Adipocyte (in vitro differentiated cells): Measurements from ENCODE around the gene SLC35F3.
"Not testable (repeated sequence)": the region's sequence is repeated elsewhere in the genome, so short reads cannot be mapped to it uniquely, and the experiment has no call there.

Experiments
- DNase-seq: peaks from one replicate; pipeline ENCODE4 v3.0.0-alpha.2; 2015; ENCODE audit warnings: low read depth
- H3K27me3 ChIP-seq: replicated peaks from 2 replicates; pipeline ENCODE4 v1.7.0; 2013; ENCODE audit warnings: mild to moderate bottlenecking, low read length, moderate library complexity; ENCODE audit not compliant: control insufficient read depth, insufficient read depth
- H3K36me3 ChIP-seq: 2 replicates; pipeline ENCODE4 v1.7.0; 2013; ENCODE audit warnings: low read length, mild to moderate bottlenecking, moderate library complexity; ENCODE audit not compliant: control insufficient read depth, insufficient read depth, severe bottlenecking
- H3K4me1 ChIP-seq: 2 replicates; pipeline ENCODE4 v1.7.0; 2013; ENCODE audit warnings: mild to moderate bottlenecking, low read length, moderate library complexity; ENCODE audit not compliant: control insufficient read depth, insufficient read depth
- H3K4me3 ChIP-seq: 2 replicates; pipeline ENCODE4 v1.7.0; 2013; ENCODE audit warnings: mild to moderate bottlenecking, low read length, moderate library complexity
- H3K9ac ChIP-seq: 2 replicates; pipeline ENCODE4 v1.7.0; 2013; ENCODE audit warnings: mild to moderate bottlenecking, low read length, moderate library complexity
- H3K9me3 ChIP-seq: 2 replicates; pipeline ENCODE4 v1.7.0; 2013; ENCODE audit warnings: mild to moderate bottlenecking, low read length, moderate library complexity; ENCODE audit not compliant: control insufficient read depth

Gene SLC35F3

GRCh38 chr1:234169161-234169849 lies 264.8 kb downstream of the SLC35F3 start:
- no peaks in the 10 kb centered on the region for H3K9me3 ChIP-seq

GRCh38 chr1:234170067-234170466 lies 265.6 kb downstream of the SLC35F3 start:
- Histone ChIP-seq H3K9ac (no peak overlapping the region), H3K36me3 (no peaks in the 10 kb centered on the region), H3K9me3 (no peaks in the 10 kb centered on the region), H3K4me3 (no peak overlapping the region), H3K4me1 (no peaks in the 10 kb centered on the region), H3K27me3 (peaks cover 11% of the 10 kb centered on the region)
- no peak for DNase-seq

More at GRCh38 chr1:234169161-234169849, 264.8 kb downstream of the SLC35F3 start:
- Histone ChIP-seq H3K4me3 (no peak overlapping the region), H3K4me1 (no peaks in the 10 kb centered on the region), H3K27me3 (peaks cover 7% of the 10 kb centered on the region), H3K9ac (no peak overlapping the region), H3K36me3 (no peaks in the 10 kb centered on the region)
- DNase-seq = no peak

GRCh38 chr1:234170622-234171021 lies 266.1 kb downstream of the SLC35F3 start:
- Histone ChIP-seq H3K36me3 (no peaks in the 10 kb centered on the region), H3K9ac (no peak overlapping the region), H3K4me3 (no peak overlapping the region), H3K9me3 (no peaks in the 10 kb centered on the region), H3K27me3 (peaks cover 10% of the 10 kb centered on the region), H3K4me1 (no peaks in the 10 kb centered on the region)
- no peak for DNase-seq

- no peaks in the 10 kb centered on the region for H3K36me3 ChIP-seq
- no peaks in the 10 kb centered on the region for H3K4me1 ChIP-seq
- H3K4me3 ChIP-seq = no peak overlapping the region
- no peak for DNase-seq
- peaks cover 9% of the 10 kb centered on the region for H3K27me3 ChIP-seq
- H3K9ac ChIP-seq = no peak overlapping the region
- no peaks in the 10 kb centered on the region for H3K9me3 ChIP-seq
Observed at GRCh38 chr1:234173968-234174367, 269.5 kb downstream of the SLC35F3 start.

- no peaks in the 10 kb centered on the region for H3K9me3 ChIP-seq
- H3K36me3 ChIP-seq = no peaks in the 10 kb centered on the region
- H3K9ac ChIP-seq = no peak overlapping the region
- no peak for DNase-seq
- H3K27me3 ChIP-seq = peaks cover 9% of the 10 kb centered on the region
- H3K4me3 ChIP-seq = no peak overlapping the region
- no peaks in the 10 kb centered on the region for H3K4me1 ChIP-seq
Observed at GRCh38 chr1:234175363-234175762, 270.9 kb downstream of the SLC35F3 start.

- Histone ChIP-seq H3K9ac (no peak overlapping the region), H3K4me1 (no peaks in the 10 kb centered on the region), H3K27me3 (peaks cover 9% of the 10 kb centered on the region), H3K9me3 (no peaks in the 10 kb centered on the region), H3K4me3 (no peak overlapping the region), H3K36me3 (no peaks in the 10 kb centered on the region)
- DNase-seq = no peak
Observed at GRCh38 chr1:234176000-234176399, 271.5 kb downstream of the SLC35F3 start.

GRCh38 chr1:234176847-234177246 lies 272.4 kb downstream of the SLC35F3 start:
- not testable (repeated sequence) for H3K4me1 ChIP-seq, H3K9me3 ChIP-seq, H3K36me3 ChIP-seq, DNase-seq, H3K9ac ChIP-seq, H3K4me3 ChIP-seq, H3K27me3 ChIP-seq

- Histone ChIP-seq H3K36me3 (no peaks in the 10 kb centered on the region), H3K4me1 (no peaks in the 10 kb centered on the region), H3K9me3 (peaks cover 5% of the 10 kb centered on the region), H3K4me3 (no peak overlapping the region), H3K9ac (no peak overlapping the region), H3K27me3 (no peaks in the 10 kb centered on the region)
- no peak for DNase-seq
Observed at GRCh38 chr1:234185438-234185837, 281.0 kb downstream of the SLC35F3 start.

- Histone ChIP-seq H3K4me1 (no peaks in the 10 kb centered on the region), H3K27me3 (no peaks in the 10 kb centered on the region), H3K9ac (no peak overlapping the region), H3K36me3 (no peaks in the 10 kb centered on the region), H3K4me3 (no peak overlapping the region), H3K9me3 (peaks cover 11% of the 10 kb centered on the region)
- DNase-seq = no peak
Observed at GRCh38 chr1:234186037-234186688, 281.7 kb downstream of the SLC35F3 start.

GRCh38 chr1:234188454-234188792 lies 283.9 kb downstream of the SLC35F3 start:
- DNase-seq = no peak
- Histone ChIP-seq H3K4me1 (no peaks in the 10 kb centered on the region), H3K4me3 (no peak overlapping the region), H3K9ac (no peak overlapping the region), H3K27me3 (no peaks in the 10 kb centered on the region), H3K9me3 (peaks cover 11% of the 10 kb centered on the region), H3K36me3 (no peaks in the 10 kb centered on the region)

GRCh38 chr1:234197839-234198238 lies 293.4 kb downstream of the SLC35F3 start:
- H3K4me1 ChIP-seq = no peaks in the 10 kb centered on the region
- H3K36me3 ChIP-seq = no peaks in the 10 kb centered on the region
- H3K9ac ChIP-seq = no peak overlapping the region
- no peak for DNase-seq
- H3K27me3 ChIP-seq = peaks cover 3% of the 10 kb centered on the region
- peaks cover 7% of the 10 kb centered on the region for H3K9me3 ChIP-seq
- no peak overlapping the region for H3K4me3 ChIP-seq
